GM18861 (cell line): ENCODE results near the gene MAP3K2.
"Not testable (repeated sequence)": the region's sequence is repeated elsewhere in the genome, so short reads cannot be mapped to it uniquely, and the experiment has no call there.

ENCODE experiments used
- ATAC-seq: cut with Tn5 transposase; IDR thresholded peaks from one replicate; pipeline ENCODE4 v1.9.1; 2021; ENCODE audit not compliant: unreplicated experiment

The MAP3K2 gene

DNA sequence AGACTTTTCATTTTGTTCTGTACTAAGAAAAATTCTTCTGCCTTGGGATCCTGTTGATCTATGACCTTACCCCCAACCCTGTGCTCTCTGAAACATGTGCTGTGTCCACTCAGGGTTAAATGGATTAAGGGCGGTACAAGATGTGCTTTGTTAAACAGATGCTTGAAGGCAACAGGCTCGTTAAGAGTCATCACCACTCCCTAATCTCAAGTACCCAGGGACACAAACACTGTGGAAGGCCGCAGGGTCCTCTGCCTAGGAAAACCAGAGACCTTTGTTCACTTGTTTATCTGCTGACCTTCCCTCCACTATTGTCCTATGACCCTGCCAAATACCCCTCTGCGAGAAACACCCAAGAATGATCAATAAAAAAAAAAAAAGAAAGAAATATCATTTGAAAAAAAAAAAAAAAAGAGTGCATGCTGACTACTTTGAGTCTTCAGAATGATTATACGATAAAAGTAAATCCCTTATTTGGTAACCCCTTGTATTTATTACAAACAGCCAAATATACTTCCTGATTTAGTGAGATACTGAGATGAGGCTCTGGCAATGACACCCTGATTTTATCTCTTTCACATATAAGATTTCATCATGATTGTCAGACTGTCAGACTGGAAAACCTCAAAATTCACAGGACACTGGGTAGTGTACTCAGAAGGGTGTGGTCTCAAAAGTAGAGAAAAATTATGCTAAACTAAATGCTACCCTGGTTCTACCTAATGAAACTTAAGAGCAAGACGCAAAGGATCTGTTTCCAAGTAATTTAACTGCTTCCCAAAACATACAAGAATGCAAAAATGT lies 33.7 kb downstream of the MAP3K2 start:
- ATAC-seq: not testable (repeated sequence)

DNA sequence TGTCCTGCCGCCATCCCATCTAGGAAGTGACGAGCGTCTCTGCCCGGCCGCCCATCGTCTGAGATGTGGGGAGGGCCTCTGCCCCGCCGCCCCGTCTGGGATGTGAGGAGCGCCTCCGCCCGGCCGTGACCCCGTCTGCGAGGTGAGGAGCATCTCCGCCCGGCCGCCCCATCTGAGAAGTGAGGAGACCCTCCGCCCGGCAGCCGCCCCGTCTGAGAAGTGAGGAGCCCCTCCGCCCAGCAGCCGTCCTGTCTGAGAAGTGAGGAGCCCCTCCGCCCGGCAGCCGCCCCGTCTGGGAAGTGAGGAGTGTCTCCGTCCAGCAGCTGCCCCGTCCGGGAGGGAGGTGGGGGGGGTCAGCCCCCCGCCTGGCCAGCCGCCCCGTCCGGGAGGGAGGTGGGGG lies 34.6 kb downstream of the MAP3K2 start:
- not testable (repeated sequence) for ATAC-seq

DNA sequence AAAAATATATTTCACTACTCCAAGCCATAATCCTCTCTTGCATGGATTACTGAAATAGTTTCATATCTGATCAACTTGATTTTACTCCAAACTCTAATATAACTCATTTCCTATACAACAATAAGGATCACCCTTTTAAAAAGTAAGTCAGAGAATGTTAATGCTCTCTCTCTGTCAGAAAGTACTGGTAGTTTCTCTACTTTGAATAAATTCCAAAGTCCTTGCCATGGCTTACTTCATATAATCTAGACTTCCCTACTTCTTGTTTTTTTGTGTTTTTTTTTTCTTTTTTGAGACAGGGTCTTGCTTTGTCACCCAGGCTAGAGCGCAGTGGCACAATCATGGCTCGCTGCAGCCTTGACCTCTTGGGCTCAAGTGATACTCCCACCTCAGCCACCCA lies 36.2 kb downstream of the MAP3K2 start:
- no peak for ATAC-seq

DNA sequence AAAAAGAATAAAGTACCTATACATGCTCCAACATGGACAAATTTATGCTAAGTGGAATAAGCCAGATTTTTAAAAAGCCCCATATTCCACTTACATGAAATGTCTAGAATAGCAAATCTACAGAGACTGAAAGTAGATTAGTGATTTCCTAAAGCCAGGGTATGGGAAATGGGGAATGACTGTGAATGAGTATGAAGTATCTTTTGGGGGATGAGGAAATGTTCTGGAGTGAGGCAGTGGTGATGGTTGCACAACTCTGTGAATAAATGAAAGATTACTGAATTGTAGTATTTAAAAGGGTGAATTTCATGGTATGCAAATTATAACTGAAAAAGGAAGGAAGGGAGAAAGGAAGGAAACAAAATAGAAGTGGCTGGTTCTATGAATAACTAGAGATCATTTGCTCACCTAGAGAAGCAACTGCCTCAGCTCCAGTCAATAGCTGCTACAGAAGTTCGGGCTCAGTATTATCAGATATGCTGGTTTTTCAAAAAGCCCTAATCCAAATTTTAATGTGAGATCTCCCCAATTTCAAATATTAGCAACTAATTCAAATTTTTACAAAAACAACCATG lies 39.3 kb downstream of the MAP3K2 start:
- ATAC-seq: no peak

DNA sequence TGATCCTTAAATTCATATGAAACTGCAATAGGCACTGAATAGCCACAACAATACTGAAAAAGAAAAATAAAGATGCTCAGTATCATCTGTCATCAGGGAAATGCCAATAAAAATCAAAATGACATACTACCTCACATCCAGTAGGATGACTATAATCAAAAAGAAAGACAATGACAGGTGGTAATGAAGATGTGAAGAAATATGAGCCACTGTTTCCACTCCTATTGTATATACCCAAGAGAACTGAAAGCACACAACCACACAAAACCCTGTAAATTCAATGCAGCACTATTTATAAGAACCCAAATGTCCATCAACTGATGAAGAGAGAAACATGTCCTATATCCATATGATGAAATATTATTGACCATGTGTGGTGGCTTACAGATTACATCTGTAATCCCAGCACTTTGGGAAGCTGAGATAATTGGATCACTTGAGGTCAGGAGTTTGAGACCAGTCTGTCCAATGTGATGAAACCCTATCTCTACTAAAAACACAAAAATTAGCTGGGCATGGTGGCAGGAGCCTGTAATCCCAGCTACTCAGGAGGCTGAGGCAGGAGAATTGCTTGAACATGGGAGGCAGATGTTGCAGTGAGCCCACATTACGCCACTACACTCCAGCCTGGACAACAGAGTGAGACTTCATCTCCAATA lies 39.9 kb downstream of the MAP3K2 start:
- ATAC-seq: no peak

DNA sequence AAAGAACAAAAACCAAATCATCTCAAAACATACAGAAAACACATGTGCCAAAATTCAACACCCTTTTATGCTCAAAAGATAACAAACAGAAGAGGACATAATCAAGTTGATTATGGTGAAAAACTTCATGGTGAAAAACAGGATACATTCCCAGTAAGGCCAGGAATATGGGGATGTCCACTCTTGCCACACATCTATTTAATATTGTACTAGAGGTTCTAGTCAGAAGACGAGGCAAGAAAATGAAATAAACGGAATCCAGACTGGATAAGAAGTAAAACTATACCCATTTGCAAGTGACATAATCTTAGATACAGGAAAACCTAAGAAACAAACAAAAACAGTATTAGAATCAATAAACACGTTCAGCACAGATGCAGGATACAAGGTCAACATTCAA lies 40.8 kb downstream of the MAP3K2 start:
- ATAC-seq: no peak

DNA sequence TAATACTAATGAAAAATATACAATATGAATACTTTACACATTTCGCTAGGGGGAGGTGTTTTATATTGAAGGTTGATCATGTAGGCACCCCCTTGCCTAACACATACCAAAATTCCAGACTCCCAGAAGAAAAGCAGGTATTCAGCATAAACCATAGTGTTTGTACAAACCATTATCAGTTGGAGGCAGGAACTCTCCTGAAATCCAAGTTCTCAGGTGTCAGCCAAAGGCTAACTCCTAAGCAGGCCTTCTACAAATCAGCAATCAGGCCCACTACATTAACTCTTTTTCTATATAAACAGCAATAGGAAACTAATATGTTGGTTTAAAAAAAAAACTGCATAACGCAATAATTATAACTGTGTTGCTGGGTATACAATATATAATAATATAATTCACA lies 44.5 kb downstream of the MAP3K2 start:
- no peak for ATAC-seq

DNA sequence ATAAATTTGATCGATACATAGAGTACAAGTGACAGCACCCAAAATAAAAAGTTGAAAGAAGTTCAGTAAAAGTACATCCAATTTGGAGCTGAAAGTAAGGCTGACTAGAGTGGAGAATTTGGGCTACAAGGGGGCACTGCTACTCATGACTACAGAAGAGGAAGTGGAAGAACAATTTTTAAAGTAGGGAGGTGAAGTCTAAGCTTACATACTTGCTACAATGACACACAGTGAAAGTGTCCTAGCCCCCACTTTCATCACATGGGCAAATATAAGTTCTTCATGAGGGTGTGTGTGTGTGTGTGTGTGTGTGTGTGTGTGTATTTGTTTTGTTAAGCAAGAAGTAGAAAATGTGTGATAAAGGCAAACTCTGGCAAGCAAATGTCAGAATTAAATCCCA lies 45.7 kb downstream of the MAP3K2 start:
- ATAC-seq: peak; percentile 57

DNA sequence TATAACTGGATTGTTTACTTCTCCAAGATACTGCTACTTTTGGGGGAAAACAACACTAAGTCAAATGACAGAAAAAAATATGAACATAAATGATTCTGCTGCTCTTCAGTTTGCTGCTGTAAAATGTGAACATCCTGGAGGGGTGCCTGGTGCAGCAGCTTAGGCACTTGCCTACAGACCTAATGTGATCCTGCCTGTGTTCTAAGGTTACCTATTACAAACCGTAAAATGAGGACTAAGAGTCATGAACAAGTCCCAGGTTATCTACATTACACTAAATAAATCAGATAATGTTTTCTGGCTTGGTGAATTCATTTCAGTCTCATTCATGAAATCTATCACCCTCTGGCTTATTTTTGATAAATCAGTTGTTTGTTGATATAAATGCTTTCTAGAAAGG lies 55.4 kb downstream of the MAP3K2 start:
- ATAC-seq: no peak

DNA sequence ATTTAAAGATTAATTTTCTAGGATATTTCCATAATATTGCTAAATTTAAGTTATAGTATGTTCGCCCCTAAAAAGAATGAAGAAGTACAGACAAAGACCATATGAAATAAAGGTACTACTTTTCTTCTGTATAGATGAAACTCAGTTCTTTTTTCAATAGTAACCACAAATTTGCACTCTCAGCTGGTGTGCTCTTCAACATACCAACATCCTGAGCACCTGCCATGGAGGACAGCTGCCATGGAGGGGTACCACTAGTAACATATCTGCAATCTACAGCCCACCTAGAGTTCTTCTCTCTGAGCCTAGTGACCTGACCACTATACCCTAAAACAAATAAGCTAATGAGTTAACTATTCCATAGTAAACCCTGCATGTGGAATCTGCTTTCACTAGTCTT lies 57.0 kb downstream of the MAP3K2 start:
- peak; percentile 51 for ATAC-seq

DNA sequence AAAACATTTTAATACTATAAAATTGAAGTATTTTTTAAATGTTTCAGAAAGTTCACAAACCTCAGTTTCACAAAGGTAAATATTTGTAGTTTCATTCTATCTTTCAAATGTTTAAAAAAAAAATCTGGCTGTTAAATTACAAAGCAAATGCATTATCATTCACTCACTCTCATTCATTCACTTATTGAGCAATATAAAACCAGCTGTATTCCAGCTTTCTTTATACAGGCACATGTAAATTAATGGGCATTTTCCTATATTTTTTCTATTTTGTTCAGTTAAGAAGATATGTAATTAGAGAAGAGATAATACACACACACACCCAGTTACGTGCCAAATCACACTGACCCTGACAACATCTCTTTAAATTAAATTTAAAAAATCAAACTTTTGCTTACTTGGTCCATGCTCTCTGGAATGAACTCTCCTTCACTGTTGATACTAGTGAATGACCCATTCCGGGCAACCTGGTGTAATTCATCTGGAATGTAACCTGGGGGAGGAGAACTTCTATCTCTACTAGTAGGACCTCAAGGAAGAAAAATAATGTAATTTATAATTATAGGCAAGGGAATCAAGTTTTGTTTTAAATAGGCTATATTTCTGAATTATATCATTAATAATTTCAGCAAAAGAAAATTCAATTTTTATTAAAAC lies 61.4 kb downstream of the MAP3K2 start:
- no peak for ATAC-seq

DNA sequence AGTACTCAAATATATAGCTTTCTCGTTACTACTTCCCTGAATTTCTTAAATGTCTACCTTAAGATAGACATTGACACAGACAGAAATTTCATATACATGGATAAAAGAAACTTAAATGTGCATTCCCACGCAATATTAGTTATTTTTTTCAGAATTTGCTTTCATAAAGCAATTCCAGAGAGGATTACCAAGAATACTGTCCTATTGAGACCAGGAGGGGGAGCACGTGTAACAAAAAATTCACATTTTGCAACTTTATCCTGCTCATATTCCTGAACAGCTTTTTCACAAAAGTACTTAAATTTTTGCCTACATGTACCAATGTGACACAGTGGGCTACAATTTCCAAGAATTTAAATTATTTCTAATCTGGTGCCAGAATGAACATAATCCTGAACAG lies 63.1 kb downstream of the MAP3K2 start:
- no peak for ATAC-seq

DNA sequence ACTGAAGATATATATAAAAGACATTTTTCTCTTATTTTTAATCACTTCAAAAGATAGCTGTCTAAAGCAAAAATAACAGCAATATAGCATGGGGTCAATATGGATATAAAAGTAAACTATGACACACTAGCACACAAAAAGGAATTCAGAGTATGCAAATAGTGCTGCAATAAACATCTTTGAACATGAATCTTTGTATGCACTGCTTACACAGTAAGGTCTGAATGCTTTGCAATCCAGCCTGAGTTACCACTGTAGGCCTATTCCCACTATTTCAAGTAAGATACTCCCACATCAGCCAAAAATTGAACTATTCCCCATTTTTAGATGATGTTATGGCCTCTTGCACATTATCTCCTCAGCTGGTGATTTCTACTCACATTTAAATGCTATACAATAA lies 66.5 kb downstream of the MAP3K2 start:
- ATAC-seq: no peak

DNA sequence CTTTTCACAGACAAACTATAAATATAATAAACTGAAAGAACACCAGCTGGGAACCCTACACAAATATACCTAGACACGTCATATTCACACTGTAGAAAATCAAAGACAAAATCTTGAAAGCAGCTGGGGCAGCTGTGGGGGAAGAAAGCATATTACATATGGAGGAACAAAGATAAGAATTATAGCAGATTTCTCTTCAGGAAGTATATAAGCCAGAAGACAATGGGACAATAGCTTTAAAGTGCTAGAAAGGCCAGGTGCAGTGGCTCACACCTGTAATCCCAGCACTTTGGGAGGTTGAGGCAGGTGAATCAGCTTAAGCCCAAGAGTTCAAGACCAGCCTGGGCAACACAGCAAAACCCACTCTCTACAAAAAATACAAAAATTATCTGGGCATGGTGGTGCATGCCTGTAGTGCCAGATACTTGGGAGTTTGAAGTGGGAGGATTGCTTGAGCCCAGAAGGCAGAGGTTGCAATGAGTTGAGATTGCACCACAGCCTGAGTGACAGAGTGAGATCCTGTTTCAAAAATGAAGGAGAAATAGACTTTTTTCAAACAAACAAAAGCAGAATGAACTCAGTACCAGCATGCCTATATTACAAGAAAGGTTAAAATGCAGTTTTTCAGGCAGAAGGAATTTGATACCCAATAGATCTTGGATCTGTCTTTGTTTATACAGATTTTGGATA lies 67.0 kb downstream of the MAP3K2 start:
- no peak for ATAC-seq

DNA sequence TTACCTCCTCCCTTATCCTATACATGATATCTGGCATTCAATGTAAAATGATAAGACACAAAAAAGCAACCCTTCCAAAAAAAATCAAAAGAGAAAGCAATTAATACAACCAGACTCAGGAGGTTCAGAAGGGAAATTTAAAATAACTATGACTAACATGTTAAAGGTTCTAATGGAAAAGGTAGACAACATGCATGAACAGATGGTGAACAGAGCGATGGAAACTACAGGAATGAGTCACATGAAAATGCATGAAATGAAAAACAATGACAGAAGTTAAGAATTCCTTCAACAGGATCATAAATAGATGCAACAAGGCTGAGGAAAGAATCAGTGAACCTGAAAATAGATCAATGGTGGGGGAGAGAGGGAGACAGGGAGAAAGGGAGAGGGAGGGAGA lies 67.7 kb downstream of the MAP3K2 start:
- ATAC-seq: no peak

DNA sequence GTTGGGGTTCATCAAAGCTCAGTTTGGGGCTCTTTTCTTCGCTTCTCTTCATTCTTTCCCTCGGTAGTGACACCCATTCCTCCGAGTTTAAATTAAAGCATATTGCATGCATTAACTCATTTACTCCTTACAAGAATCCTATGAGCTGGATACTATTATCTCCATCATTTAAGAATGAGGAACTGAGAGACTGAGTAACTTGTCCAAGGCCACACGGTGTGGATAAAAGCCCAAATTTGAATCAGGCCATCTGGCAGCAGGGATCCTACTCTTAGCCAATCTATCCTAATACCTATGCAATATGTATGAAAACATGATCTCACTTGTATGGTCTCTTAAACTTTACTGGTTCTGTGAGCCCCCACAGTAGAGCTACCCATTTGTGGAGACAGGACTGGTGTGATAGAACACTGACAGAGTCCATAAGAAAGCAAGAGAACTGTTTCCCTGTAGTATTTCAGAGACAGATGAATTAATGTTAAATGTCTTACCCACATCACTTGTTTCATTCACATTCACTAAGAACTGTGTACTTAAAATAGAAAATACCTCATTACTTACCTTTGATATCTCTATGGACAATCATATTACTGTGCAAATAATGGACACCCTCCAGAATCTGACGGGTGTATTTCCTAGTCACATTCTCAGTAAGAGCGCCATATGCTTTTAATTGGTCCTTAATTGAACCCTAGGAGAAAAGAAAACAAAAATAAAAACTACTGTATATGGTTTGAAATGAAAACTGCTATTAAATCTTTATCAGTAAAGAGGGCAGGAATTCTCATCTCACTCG lies 73.4 kb downstream of the MAP3K2 start:
- no peak for ATAC-seq

DNA sequence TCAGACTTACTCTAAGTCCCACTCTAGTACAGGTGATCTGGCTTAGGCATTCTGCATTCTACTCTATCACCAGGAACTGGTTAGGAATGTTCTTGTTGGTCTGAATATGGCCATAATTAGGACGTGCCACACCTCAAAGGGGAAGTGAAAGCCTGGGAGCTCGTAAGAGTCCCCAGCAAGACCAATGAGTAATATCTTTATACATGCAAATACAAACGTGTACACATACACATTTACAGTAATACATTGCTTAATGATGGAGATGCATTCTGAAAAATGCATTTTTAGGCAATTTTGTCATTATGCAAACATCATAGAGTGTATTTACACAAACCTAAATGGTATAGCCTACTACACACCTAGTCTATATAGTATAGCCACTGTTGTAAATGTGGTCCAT lies 74.4 kb downstream of the MAP3K2 start:
- ATAC-seq: peak; percentile 98

DNA sequence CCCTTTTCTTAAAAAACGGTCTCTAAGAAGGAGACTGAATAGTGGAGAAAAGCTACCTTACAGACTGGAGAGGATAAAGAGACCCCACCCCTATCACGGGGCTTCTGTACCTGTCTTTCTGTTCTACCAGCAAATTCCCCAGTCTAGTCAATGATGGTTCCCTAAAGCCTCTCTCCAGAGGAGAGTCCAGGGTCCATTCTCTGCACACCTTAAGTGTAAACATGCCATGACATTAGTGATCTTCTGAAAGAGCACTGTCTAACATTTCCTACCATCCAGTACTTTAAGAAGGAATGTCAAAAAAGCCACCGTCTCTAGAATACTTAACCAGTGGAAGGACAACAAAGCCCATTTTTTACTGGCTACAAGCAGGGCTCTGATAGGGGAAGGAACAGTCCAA lies 76.8 kb downstream of the MAP3K2 start:
- ATAC-seq: no peak

DNA sequence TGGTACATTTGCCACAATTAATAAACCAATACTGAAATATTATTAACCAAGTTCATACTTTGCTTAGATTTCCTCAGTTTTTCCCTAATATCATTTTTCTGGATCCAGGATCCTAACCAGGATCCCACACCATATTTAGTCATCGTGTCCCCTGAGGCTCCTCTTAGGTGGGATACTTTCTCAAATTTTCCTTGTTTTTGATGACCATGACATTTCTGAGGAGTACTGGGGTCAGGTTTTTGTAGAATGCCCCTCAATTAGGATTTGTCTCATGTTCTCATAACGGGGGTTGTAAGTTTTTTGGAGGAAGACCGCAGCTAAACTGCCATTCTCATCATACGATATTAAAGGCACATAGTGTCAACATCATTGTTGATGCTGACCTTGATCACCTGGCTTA lies 78.3 kb downstream of the MAP3K2 start:
- ATAC-seq: no peak

DNA sequence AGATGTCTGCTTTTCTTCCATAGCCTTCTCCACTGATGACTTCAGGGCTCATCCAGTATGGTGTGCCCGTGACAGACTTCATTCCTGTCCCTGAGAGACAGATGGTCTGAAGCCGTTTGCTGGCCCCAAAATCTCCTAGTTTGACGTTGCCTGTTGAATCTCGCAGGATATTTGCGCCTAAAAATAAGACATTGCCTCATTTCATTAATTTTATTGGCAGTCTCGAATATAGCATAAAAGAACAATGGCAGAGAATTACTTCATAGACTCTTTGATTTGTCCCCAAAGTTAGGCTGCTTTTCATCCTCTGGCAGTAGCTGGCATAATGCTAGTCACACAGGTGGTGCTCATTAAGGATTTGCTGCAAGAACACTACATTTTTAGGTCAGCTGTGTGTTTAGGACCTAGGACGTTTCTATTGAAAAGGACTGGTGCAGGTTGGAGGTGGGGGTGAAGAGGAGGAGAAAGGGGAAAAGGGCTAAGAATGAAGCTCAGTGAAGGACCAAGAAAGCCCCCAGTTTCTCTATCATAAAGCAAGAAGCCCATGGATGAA lies 79.1 kb downstream of the MAP3K2 start:
- no peak for ATAC-seq
